OCI-LY7 (cell line): ENCODE measurements around the gene TP73. TPM values are rescaled to one million over a fixed set of nuclear protein-coding genes. Genes with fewer than 3 reads are reported as not detected.
A peak's percentile ranks its signal among the peaks of the same experiment; 100 is the strongest.

ENCODE experiments used
- BruUV-seq: library from RNA; stranded (reverse); fragments of 400-500 nt; replicated peaks from 2 replicates; lab custom pipeline; 2021; lab: Mats Ljungman, UMichigan
- CTCF ChIA-PET: fragments of 300-600 bp; sonication (Branson Sonifier 250); formaldehyde crosslinking; loops from one replicate; lab custom pipeline; 2022; ENCODE audit warnings: antibody characterized with exemption; ENCODE audit not compliant: unreplicated experiment; lab: Charles Lee
- POLR2A ChIA-PET: fragments of 300-600 bp; sonication (Branson Sonifier 250); formaldehyde crosslinking; loops from one replicate; lab custom pipeline; 2022; ENCODE audit warnings: antibody characterized with exemption; lab: Charles Lee
- DNase-seq: peaks from one replicate; pipeline ENCODE4 v3.0.0-alpha.2; 2015; ENCODE audit warnings: low spot score
- H2AFZ ChIP-seq: fragments of 200-600 bp; sonication (generic), shearing (Covaris generic); 2 replicates; pipeline ENCODE4 v1.6.1; 2014; ENCODE audit warnings: mild to moderate bottlenecking, antibody characterized with exemption, low read length, moderate library complexity
- H3K27ac ChIP-seq: fragments of 200-600 bp; sonication (generic); 2 replicates; pipeline ENCODE4 v1.5.1; 2014; ENCODE audit warnings: mixed run types, low read depth, mild to moderate bottlenecking, moderate library complexity, low read length, inconsistent platforms; ENCODE audit not compliant: poor library complexity, severe bottlenecking
- H3K36me3 ChIP-seq: fragments of 200-600 bp; sonication (generic); 2 replicates; pipeline ENCODE4 v1.6.1; 2014; ENCODE audit warnings: mild to moderate bottlenecking, antibody characterized with exemption, low read length, moderate library complexity, mixed read lengths; ENCODE audit not compliant: insufficient read depth
- H3K4me1 ChIP-seq: fragments of 200-600 bp; sonication (generic); 2 replicates; pipeline ENCODE4 v1.5.1; 2014; ENCODE audit warnings: mild to moderate bottlenecking, low read length; ENCODE audit not compliant: insufficient read depth, poor library complexity, severe bottlenecking
- H3K4me2 ChIP-seq: fragments of 200-600 bp; sonication (generic); 2 replicates; pipeline ENCODE4 v1.6.1; 2014; ENCODE audit warnings: mild to moderate bottlenecking, low read length
- H3K4me3 ChIP-seq: fragments of 200-600 bp; sonication (generic); 2 replicates; pipeline ENCODE4 v1.5.1; 2014; ENCODE audit warnings: mild to moderate bottlenecking, low read depth, low read length; ENCODE audit not compliant: poor library complexity, severe bottlenecking
- H3K79me2 ChIP-seq: fragments of 200-600 bp; sonication (generic); 2 replicates; pipeline ENCODE4 v1.6.1; 2016; ENCODE audit warnings: low read depth, mild to moderate bottlenecking, low read length, moderate library complexity, mixed read lengths; ENCODE audit not compliant: insufficient read depth
- H3K9me2 ChIP-seq: fragments of 200-600 bp; sonication (generic); 2 replicates; pipeline ENCODE4 v1.6.1; 2016; ENCODE audit warnings: mild to moderate bottlenecking, low read length, mixed read lengths; ENCODE audit not compliant: insufficient read depth
- H3K9me3 ChIP-seq: fragments of 200-600 bp; sonication (generic); 2 replicates; pipeline ENCODE4 v1.6.1; 2014; ENCODE audit warnings: mild to moderate bottlenecking, mixed run types, low read length, mixed read lengths
- H4K20me1 ChIP-seq: fragments of 200-600 bp; sonication (generic); 2 replicates; pipeline ENCODE4 v1.6.1; 2014; ENCODE audit warnings: mild to moderate bottlenecking, antibody characterized with exemption, low read length, moderate library complexity, mixed read lengths; ENCODE audit not compliant: insufficient read depth
- CTCF ChIP-seq: fragments of 200-600 bp; sonication (generic); conservative IDR thresholded peaks from 2 replicates; pipeline ENCODE4 v1.5.1; 2014; ENCODE audit warnings: mild to moderate bottlenecking, antibody characterized with exemption, low read length, moderate library complexity, mixed read lengths
- EZH2phosphoT487 ChIP-seq: fragments of 200-600 bp; sonication (generic); IDR thresholded peaks from 2 replicates; pipeline ENCODE4 v1.6.1; 2018; ENCODE audit warnings: low read depth, borderline replicate concordance, mild to moderate bottlenecking, mixed run types, antibody characterized with exemption, low read length, moderate library complexity, mixed read lengths
- intact Hi-C: fragments of 100-400 bp; cut with micrococcal nuclease; formaldehyde crosslinking; loops from one replicate; pipeline ENCODE4 v1.10.0; 2022; ENCODE audit not compliant: unreplicated experiment
- total RNA-seq, 2 experiments: library from RNA; depleted of rRNA in 1 of 2; stranded (reverse); fragments of >200 nt in 1 of 2; shearing (Covaris generic) in 1 of 2; gene quantifications; 2 replicates each; pipeline ENCODE4 v1.2.3, GENCODE V29; 2014 to 2022

TP73 gene
- total RNA-seq, 2 experiments from 2014 or later, result 0.48 TPM; not detected in 1

GRCh38 chr1:3670823-3671265 lies 18.5 kb downstream of the TP73 start:
- Histone ChIP-seq H2AFZ (no peak overlapping the region), H3K79me2 (no peaks in the 10 kb centered on the region), H3K27ac (no peak overlapping the region), H3K9me2 (no peaks in the 10 kb centered on the region), H3K4me2 (no peak overlapping the region), H3K4me1 (peaks cover 31% of the 10 kb centered on the region), H3K36me3 (no peaks in the 10 kb centered on the region), H3K9me3 (no peaks in the 10 kb centered on the region), H3K4me3 (no peak overlapping the region), H4K20me1 (no peaks in the 10 kb centered on the region)
- ChIA-PET CTCF (no interaction called here), POLR2A (no interaction called here)
- DNase-seq, result no peak
- TF ChIP-seq EZH2phosphoT487, result no peak
- TF ChIP-seq CTCF, result no peak
- no TSS peak for BruUV-seq
- intact Hi-C loops, result no loop called here

DNA sequence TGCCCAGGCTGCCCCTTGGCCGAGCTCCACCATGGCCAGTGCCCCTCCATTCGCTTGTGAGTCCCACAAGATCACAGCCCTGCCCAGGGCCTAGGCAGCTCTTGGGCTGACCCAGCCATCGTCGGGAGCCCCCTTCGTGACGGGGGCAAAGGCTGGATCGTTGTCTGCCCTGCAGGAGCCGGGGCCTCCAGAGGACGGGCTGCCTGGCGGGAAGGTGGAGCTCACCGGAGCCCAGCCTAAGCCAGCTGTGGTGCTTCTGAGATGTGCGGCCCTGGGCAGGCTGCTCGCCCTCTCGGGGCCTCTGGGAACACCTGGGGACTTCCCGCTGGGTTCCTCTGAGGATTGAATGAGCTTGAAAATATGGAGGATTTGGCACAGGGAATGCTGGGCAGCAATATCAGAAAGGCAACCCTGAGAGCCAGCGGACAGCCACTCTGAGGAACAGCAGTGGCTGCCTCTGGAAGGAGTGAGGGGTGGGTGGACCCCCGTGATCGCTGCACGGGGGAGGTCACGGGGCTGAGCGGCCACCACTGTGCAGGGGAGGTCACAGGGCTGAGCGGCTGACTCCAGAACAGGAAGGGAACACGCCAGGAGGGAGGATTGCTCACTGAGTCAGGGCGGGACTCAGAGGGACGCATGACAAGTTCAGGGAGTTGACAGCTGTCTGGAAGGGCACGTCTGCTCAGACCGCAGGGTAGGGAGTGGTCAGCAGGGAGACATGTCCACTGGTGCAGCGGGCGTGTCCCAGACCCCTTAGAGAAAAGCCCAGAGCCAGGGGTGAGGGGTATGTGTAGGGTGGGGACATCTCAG lies 19.3 kb downstream of the TP73 start:
- no peaks in the 10 kb centered on the region for H3K36me3 ChIP-seq
- ChIA-PET POLR2A (no interaction called here), CTCF (no interaction called here)
- no peaks in the 10 kb centered on the region for H3K9me3 ChIP-seq
- no peak overlapping the region for H3K4me2 ChIP-seq
- DNase-seq, result no peak
- no peak overlapping the region for H3K27ac ChIP-seq
- H3K9me2 ChIP-seq, result no peaks in the 10 kb centered on the region
- no peak overlapping the region for H3K4me3 ChIP-seq
- no TSS peak for BruUV-seq
- no peaks in the 10 kb centered on the region for H3K79me2 ChIP-seq
- no peak for TF ChIP-seq EZH2phosphoT487
- no peak for TF ChIP-seq CTCF
- H2AFZ ChIP-seq, result no peak overlapping the region
- H3K4me1 ChIP-seq, result peaks cover 24% of the 10 kb centered on the region
- no peaks in the 10 kb centered on the region for H4K20me1 ChIP-seq
- intact Hi-C loops, result no loop called here

DNA sequence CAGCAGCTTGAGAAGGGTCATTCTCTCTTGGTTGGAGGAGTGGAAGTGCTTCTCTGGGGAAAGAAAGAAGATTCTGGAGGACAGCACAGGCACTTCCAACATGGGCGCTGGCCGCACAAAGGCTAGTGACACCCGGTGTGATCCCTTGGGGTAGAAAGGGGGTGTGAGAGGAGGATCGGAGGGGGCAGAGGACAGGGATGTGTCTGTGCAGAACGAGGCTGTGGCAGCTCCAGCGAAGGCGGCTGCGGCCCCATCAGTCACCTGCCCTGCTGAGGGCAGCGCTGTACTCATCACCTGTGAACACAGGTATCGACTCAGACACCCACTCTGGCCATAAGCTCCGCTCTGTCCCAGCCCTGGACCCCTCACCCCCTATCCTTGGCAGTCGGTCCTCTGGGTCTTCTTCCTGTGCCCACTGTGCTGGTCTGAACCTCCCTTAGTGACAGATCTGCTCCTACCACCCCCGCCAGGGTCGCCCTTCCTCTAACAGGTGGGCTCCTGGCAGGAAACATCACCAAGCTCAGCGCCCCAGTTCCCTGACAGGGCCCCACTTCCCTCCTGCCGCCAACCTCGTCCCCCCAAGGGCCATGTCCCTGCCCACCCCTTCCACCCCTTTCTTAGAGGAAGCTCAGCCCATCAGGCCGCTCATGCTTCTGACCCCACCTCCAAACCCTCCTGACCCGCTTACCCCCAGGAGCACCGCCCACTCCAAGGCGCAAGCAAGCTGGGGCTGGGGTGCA lies 20.1 kb downstream of the TP73 start:
- peaks cover 24% of the 10 kb centered on the region for H3K4me1 ChIP-seq
- H3K9me3 ChIP-seq, result no peaks in the 10 kb centered on the region
- TF ChIP-seq CTCF, result no peak
- no peak for TF ChIP-seq EZH2phosphoT487
- no peak for DNase-seq
- H3K79me2 ChIP-seq, result no peaks in the 10 kb centered on the region
- no peaks in the 10 kb centered on the region for H4K20me1 ChIP-seq
- intact Hi-C loops, result no loop called here
- POLR2A ChIA-PET, result no interaction called here
- no TSS peak for BruUV-seq
- H3K27ac ChIP-seq, result no peak overlapping the region
- no peaks in the 10 kb centered on the region for H3K9me2 ChIP-seq
- CTCF ChIA-PET, result no interaction called here
- H2AFZ ChIP-seq, result no peak overlapping the region
- no peak overlapping the region for H3K4me3 ChIP-seq
- peak overlapping the region; percentile 50; the same call in 1 of the 2 replicates for H3K4me2 ChIP-seq
- no peaks in the 10 kb centered on the region for H3K36me3 ChIP-seq
